Activated CD4-positive, alpha-beta T cell treated with anti-CD3 and anti-CD28 coated beads, Interleukin-2, amount 50 U/mL, for 1 hour (primary cell): Measurements from ENCODE around the gene CYP27B1.
A peak's percentile ranks its signal among the peaks of the same experiment; 100 is the strongest.
"Not testable (repeated sequence)": the region's sequence is repeated elsewhere in the genome, so short reads cannot be mapped to it uniquely, and the experiment has no call there.

Experiments used
- DNase-seq: peaks from one replicate; pipeline ENCODE4 v3.0.0-alpha.2; 2020

Gene CYP27B1

DNA sequence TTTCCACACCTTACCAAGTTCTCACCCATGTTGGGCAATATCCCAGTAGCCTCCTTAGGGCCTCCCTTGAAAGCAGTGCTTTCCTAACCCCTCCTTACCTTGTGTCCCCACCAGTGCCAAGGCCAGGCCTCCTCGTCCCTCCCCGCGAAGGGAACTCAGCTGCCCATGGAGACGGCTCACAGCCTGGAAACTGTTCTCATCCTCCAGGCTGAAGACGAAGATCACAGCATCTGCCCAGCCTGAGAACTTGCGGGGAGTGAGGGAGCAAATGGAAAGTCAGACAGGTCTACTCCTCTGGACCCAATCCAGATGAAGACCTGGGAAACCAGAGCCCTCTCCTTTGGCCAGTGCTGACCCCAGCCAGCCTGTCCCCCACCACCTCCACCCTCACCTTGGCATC lies 33.0 kb downstream of the CYP27B1 start:
- DNase-seq, result no peak

DNA sequence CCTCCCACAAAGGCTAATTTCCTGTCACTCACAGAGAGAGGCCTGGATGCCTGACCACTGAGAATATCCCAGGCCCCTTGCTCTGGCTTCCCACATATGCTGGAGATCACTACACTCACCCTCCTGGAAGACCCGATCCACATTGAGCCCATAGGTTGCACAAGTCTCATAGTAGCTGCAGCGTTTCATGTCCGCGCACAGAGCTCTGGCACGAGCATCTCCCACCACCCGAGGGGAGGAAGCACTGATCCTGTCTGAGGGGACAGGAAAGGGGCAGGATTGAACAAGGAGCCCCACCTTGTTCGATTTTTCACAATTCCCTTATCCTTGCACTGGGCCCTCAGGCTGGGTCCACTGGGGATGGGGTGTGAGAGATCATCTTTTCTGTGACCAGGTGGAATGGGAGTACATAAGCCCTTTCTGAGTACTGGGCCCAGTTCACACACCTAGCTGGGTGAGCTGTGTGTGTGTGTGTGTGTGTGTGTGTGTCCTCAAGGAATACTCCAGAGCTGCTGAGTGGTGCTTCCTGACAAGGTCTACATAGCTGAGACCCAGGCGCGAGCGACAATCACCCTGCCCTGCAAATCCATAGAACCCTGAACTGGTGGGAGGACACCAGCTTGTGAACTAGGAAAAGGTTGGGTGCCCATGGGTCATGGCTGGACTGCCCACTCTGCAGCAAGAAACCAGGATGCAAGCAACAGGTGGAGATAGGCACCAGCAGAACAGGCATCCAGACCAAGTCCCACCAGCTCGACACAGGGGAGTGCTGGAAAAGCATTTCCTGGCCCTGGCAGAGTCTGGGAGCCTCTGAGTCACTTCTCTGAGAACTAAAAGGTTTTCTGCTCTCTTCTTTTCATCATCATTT lies 33.9 kb downstream of the CYP27B1 start:
- DNase-seq, result no peak

DNA sequence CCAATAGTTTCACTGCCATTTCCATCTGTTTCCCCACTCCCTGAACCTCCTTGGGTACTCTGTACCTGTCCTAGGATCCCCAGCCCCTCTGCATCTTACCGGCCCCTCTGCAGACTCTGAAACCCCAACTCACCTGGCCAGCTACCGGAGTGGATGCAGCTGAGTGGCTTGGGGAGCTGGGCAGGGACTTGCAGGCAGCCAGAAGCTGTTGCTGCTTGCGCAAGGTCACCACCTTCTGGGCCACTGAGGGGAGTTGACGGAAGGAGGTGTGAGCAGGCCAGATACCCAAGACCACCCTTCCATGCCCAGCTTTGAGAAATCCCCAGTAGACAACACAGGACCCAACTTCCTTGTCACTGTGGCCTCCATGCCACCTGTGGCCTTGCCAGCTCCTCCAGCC lies 34.6 kb downstream of the CYP27B1 start:
- no peak for DNase-seq

DNA sequence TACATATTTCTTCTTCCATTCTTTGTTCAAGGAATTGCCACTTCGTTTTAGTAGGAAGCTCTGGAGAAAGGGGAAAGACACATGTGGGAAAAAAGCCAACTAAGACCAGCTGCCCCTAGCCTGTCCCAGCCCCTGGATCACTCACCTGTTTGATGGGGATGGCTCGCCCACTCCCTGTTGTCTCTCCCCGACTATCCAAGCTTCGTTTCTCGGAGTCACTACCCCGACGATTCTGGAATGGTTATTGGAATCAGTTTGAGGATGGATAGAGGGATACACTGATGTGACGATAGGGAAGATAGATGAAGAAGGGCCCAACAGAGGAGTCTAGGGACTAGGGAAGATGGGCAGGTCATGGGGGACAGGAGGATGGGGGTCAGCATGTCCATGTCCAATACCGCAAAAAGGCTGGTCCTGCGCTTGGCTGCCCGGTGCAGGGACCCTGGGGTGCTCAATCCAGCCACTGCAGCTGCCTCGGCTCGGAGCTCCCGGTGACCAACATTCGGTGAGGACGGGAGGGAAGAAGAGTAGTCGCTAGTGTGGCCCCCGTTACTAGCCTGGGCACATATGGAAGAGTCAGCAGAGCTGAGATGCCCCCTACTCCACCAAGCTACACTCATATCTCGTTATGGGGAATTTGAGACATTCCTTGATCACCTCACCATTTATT lies 35.3 kb downstream of the CYP27B1 start:
- DNase-seq, result no peak

DNA sequence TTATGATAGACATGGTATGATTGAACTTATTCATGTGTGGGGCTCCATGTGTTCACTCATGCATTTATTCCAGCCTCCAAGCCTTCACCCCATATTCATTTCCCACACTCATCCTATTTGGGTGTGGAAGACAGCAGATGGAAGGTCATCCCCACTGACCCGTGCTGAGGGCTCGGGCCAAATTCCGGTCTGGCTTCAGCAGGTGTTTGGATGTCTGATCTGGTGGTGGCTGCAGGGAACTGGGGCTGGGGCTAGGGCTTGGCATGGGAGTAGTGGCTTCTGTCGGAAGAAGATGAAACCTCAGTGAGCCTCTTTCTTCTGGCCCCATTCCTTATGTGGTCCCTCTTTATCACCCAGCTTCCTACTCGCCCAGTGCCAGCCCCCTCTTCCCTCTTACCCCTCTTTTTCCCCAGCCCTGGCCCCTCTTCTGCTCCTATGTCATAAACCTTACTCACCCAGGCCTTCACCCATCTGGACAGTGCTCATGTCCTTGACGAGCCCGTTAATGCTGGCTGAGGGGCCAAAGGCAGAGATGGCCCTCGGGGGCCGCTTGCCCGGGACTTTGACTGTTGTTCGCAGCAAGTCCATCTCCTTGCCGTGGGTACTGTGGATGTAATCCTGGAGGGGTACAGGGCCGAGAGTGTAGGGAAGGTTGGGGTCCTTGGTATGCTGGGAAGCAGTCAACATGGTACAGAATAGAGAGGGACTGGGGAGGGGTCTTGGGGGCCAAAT lies 36.4 kb downstream of the CYP27B1 start:
- DNase-seq, result no peak

DNA sequence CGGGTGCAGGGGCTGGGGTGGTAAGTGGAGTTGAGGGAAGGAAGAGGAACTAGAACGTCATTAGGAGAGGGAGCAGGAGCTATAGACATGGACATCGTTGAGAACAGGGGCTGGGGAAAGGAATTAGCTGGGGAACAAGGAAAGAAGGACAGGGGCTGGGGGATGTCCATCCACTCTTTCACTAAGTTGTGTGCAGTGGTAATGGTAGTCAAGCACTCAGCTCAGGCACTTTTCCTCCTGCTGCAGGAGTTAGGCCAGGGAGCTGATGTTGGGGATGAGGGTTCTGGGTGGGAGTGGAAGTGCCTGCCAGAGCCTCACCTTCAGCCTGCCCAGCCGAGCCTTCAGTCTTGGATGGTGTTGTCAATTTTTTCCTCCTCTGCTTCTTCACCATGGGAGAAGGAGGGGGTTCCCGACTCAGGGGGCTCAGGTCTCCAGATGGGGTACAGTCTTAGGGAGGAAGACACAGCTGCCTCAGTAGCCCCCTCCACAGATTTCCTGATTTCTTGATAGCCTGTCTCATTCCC lies 37.5 kb downstream of the CYP27B1 start:
- no peak for DNase-seq

DNA sequence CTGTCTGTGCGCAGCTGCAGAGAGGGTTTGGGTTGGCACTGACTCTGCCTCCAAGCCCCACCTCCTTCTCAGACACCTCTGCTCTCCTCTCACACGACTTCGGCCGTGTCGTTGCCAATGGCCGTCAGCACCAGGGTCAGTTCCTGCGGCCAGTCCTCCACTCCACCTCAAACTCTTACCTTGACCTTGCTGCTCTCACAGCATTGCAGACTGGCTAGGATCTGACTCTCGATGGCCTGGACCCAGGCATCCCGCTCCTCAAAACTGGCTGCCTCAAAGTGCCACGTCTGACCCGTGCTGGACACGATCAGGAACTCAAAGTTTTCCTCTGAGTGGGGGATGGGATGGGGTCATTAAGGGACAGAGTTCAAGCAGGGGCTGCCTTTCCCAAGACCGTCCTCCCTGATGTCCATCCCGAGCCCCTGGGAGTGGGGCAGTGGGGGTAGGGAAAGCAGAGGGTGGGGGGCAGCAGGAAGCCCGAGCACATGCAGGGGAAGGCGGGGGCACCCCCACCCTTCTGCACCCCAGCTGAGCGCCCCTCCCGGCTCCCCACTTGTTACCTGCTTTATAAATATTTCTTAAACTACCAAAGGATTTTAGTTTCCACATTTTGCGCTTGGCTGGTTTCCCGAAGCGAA lies 39.0 kb downstream of the CYP27B1 start:
- DNase-seq, result no peak

DNA sequence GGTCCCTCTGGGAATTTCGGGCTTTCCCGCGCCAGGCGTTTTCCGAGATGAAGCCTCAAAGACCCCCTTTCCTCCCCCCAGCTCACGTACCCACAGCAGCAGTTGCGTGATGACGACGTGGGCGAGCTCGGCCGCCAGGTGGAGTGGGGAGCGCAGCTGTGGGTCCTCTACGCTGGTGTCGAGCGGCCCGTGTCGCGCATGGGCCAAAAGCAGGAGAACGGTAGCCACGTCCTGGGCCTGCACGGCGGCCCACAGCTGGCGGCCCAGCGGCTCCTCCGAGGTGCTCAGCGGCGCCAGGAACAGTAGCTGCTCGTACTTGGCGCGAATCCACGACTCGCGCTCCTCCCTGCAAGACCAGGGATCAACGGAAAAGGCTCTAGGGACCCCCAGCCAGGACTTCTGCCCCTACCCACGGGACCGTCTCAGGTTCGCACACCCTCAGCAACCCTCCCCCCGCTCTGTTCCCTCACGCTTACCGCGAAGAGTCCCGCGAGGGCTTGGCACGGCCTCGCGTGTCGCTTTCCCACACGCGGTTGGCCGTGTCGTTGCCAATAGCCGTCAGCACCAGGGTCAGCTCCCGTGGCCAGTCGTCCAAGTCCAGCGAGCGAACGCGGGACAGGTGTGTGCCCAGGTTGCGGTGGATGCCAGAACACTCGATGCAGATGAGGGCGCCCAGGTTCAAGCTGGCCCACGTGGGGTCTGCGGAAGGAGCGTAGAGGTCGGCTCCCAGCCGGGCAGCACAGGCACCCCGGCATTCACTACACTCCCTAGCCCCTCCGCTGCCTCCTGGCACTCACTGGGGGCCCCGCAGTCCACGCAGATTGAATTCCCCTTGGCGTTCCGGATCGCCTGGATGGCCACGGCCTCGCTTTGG lies 39.8 kb downstream of the CYP27B1 start:
- no peak for DNase-seq

DNA sequence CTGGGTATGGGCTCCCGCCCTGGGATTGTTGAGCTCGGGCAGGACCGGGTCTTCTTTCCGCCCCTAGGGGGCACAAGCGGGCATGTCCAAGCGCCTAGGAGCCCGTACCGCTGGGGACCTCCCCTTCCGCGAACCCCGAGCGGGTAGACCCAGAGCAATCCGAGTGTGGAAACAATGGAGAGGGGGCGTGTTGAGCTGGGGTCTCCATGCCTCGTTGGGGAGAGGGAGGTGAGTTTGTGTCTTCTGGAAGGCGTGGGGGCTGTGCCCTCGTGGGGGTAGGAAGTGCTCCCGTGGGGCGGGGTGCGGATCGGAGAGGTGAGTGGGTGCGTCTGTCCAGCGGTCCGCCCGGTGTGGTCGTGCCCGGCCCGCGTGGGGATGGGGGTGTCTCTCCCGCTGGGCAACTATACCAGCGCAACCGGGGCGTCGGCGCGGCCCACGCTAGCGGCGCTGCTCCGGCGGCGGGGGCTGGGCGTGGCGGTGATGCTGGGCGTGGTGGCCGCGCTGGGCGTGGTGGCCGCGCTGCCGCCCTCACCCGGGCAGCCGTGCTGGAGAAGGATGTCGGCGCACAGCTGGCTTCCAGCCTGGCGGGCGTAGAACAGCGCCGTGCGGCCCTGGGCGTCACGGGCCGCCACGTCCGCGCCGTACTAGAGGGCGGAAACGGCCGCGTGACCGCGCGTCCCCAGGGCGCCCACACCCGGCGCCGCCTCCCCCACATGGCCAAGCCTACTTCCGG lies 40.6 kb downstream of the CYP27B1 start:
- peak; percentile 23 for DNase-seq

DNA sequence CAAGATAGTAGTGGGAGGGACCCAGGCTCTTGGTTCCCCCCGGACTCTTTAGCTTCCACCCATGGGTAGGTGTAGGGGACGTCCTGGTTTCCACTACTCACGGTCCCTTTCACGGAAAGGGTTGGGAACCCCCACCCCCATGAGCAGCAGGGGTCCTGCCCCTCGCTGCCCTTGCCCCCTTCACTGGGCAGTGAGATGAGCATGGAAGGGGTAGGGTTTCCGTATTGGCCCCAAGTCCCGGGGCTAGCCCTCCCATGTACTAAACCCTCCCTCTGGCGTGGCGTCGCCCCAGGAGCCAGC lies 41.1 kb downstream of the CYP27B1 start:
- no peak for DNase-seq

DNA sequence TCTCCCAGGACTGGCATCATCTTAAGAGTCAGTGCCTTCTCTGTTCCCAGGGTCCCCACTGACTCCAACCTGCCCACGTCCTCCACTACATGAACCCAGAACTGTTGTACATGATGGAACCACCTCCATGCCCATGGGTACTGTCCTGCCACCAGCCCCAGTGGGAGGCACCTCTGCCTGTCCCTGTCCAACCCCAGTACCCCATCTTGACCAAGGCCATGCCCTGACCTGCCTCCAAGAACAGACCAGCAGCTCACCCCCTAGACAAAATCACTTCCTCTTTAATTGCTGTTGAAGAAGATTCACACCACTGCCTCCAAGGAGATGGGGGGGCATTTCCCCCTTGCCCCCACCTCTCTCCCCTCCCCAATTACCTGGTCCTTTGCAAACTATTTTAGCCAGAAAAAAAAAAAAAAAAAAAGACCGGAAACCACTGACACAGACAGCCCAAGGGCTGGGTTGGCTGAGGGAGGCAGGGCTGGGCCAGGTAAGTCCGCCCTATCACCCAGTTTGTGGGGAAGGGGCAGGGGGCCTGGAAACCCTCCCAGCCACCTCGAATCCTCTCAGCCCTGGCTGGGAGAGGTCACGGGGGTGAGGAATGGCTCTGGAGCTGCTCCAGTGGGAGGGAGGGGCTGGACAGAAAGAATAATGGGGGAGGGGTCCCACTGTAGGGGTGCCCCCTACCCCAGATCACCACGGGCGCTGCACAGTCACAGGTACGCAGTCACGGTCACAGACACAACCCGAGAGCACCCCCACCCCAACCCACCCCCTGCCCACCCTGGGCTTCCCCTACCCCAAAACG lies 41.7 kb downstream of the CYP27B1 start:
- no peak for DNase-seq

DNA sequence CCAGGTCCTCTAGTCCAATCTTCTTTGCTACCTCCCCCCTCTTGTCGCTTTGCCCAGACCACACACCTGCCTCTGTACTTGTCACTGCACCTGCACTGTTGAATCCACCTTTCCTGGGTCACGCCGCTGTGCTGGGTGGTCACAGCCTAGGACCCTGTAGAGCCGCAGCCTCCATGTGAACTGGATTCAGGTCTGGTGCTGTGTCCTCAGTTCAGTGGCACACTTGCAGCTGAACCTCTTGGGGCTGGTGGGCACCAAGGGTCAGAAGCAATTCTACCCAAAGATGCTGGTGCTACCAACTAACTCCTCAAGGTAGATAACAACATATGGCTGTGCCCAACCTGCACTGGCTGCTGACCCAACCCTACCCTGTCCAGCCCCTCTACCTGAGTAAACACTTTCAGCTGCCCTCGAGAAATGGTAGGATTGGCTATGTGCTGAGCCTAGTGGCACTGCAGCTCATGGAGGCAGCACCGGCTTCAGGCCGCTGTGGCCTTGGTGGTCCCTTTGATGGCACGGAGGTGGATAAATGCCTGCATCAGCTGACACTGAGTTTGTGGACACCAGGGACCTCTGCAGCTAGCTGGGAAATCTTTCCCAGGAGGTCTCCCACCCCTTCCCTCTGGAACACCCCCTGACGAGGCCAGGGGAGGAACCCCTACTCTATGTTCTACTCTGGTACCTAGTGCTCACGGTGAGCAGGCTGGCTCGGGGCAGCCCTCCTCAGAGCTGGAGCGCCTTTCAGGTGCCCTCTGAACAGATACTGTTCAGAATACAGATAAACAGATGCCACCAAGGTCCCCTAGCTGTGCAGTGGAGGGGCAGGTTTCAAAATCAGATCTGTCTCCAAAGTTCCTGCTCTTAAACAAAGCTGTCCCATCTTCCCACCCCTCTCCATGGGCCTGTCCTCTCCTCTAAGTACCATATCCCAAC lies 42.6 kb downstream of the CYP27B1 start:
- no peak for DNase-seq

DNA sequence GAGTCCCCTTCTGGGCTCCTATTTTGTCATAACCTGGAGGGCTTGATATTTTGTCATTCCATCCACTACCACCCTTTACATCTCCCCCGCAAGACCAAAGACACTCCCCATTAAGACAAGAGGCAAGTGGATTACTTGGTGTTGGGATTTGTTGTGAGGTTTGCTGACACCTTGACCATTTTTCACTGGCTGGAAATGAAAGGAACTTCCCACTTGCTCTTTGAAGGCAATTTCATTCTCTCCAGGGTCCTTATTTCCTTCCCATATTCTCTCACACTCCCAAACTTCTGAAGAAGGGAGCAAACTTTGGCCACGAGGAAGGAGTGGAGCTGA lies 43.3 kb downstream of the CYP27B1 start:
- no peak for DNase-seq

DNA sequence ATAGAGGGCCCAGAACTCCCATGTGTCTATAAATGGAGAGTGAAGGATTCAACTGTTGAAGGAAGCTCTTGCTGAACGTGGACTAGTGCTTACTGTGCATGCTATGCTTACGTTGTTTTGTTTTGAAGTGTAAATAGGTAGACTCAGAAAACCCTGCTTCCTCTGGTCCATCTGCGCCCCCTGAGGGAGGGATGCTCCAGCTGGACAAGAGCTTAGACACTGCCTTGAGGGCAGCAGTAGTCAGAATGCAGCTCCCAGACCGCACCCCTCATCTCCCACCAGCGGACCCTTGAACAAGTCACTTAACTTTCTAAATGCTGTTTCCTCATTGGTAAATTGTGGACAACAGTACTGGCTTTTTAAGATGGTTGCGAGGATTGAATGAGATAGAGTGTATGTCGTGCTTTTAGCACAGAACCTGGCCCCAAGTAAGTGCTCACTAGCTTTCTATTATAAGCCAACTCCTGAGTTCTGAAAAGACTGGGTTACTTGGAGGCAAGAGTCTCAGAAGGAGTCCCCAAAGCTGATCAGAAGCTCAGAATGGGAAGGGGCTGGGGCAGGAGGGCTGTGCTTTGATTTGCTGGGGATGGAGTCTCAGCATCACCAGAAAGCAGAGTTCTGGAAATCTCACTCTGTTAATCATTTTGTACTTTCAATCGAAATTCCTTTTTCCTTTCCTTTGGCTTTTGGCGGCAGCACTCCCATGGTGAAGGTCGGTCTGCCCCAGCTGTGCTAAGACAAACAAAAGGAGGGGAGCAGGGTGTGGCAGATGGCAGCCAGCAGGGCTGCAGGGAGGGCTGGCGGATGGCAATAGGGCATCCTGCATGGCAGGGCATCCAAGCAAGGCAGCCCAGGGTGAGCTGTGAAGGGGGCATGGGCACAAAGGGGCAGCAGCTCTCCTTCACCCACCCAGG lies 43.9 kb downstream of the CYP27B1 start:
- no peak for DNase-seq

DNA sequence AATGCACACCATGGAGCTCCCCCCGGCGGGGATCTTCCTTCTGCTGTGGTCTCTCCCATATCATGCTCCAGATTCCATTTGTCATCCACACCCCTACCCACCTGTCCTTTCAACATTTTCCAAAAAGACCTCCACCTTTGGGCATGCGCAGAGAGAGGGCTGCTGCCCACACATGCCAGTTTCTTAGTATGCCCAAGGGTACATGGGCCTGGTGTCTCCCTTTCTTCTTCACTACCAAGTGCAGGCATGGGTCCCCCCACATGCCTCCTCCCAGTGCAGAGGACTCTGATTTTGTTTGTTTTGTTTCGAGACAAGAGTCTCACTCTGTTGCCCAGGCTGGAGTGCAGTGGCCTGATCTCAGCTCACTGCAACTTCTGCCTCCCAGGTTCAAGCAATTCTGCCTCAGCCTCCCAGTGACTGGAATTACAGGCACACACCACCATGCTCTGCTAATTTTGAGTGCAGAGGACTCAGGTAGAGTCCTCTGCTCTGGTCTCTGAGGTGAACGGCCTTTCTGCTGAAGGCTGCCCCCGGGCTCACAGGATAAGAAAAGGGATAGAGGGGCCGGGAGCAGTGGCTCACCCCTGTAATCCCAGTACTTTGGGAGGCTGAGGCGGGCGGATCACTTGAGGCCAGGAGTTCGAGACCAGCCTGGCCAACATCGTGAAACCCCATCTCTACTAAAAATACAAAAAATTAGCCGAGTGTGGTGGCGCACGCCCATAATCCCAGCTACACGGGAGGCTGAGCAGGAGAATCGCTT lies 44.9 kb downstream of the CYP27B1 start:
- DNase-seq, result not testable (repeated sequence)

DNA sequence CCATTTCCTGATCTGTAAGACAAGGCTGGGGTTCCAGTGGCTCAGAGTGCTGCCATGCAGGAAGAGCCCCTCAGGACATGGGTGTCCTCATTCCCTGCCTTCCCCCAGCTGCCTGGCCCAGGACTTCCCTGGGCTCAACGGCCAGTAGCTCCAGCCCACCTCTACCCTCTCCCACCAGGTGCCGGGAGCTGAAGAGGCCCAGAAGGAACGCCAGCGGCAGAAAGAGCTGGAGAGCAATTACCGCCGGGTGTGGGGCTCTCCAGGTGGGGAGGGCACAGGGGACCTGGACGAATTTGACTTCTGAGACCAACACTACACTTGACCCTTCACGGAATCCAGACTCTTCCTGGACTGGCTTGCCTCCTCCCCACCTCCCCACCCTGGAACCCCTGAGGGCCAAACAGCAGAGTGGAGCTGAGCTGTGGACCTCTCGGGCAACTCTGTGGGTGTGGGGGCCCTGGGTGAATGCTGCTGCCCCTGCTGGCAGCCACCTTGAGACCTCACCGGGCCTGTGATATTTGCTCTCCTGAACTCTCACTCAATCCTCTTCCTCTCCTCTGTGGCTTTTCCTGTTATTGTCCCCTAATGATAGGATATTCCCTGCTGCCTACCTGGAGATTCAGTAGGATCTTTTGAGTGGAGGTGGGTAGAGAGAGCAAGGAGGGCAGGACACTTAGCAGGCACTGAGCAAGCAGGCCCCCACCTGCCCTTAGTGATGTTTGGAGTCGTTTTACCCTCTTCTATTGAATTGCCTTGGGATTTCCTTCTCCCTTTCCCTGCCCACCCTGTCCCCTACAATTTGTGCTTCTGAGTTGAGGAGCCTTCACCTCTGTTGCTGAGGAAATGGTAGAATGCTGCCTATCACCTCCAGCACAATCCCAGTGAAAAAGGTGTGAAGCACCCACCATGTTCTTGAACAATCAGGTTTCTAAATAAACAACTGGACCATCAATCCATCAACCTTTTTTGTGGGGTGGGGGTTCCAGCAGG lies 46.0 kb downstream of the CYP27B1 start:
- DNase-seq, result no peak
